Ascending aorta (tissue), 2 donors: ENCODE measurements around the gene SH2D6. TPM values are rescaled to one million over a fixed set of nuclear protein-coding genes. Genes with fewer than 3 reads are reported as not detected.

ENCODE experiments used
- DNase-seq, 2 donors: peaks; one replicate each; pipeline ENCODE4 v3.0.0-alpha.2; 2019; ENCODE audit warnings: low spot score in 2 of 2
- H3K27ac ChIP-seq, 2 donors: fragments of 200-600 bp; sonication (generic); one replicate each; pipeline ENCODE4 v1.5.1; 2016 to 2017; ENCODE audit warnings: mild to moderate bottlenecking in 1 of 2
- H3K27me3 ChIP-seq: fragments of 200-600 bp; sonication (generic); one replicate; pipeline ENCODE4 v1.5.1; 2017
- H3K36me3 ChIP-seq, 2 donors: fragments of 200-600 bp; sonication (generic); one replicate each; pipeline ENCODE4 v1.5.1; 2016
- H3K4me1 ChIP-seq, 2 donors: fragments of 200-600 bp; sonication (generic); one replicate each; pipeline ENCODE4 v1.5.1; 2016 to 2017; ENCODE audit warnings: mild to moderate bottlenecking in 1 of 2
- H3K4me3 ChIP-seq, 2 donors: fragments of 200-600 bp; sonication (generic); one replicate each; pipeline ENCODE4 v1.5.1; 2016 to 2017; ENCODE audit warnings: mild to moderate bottlenecking in 1 of 2
- H3K9me3 ChIP-seq, 2 donors: fragments of 200-600 bp; sonication (generic); one replicate each; pipeline ENCODE4 v1.5.1; 2016
- intact Hi-C: fragments of 100-400 bp; cut with DNase I; formaldehyde crosslinking; loops from one replicate; pipeline ENCODE4 v1.15.1; 2023
- total RNA-seq: library from RNA; depleted of rRNA; stranded (reverse); fragments of >200 nt; gene quantifications from one replicate; pipeline ENCODE4 v1.1.0, GENCODE V29; 2016
- TF ChIP-seq, protein P1 (sequence below), 3 experiments: fragments of 200-600 bp in 2 of 3; fragments of 450-650 bp in 1 of 3; sonication (generic) in 2 of 3; IDR thresholded peaks; one replicate each; pipeline ENCODE4 v1.5.1; 2016 to 2019; ENCODE audit warnings: antibody characterized with exemption in 3 of 3, mild to moderate bottlenecking in 1 of 3, moderate library complexity in 1 of 3

Gene SH2D6
- total RNA-seq, 1 donor from 2014 or later, result not detected

DNA sequence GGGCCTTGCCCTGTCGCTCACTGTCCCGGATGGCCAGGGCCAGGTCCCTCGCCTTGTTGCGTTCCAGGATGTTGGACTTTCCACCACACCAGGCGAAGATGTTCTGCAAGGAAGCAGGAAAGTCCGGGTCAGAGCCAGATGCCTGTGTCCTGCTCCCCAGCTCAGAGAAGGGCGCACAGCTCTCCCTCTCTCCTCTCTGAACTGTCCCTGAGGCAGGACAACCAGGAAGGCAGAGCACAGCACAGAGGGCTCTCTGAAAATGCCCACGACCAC is 19.4 kb upstream of the SH2D6 start:
- H3K27me3 ChIP-seq, result no peaks in the 10 kb centered on the region
- peaks cover 0 to 3% of the 10 kb centered on the region in 2 donors for H3K4me1 ChIP-seq
- H3K36me3 ChIP-seq, result peaks cover 13 to 30% of the 10 kb centered on the region in 2 donors
- TF ChIP-seq, protein P1, sequence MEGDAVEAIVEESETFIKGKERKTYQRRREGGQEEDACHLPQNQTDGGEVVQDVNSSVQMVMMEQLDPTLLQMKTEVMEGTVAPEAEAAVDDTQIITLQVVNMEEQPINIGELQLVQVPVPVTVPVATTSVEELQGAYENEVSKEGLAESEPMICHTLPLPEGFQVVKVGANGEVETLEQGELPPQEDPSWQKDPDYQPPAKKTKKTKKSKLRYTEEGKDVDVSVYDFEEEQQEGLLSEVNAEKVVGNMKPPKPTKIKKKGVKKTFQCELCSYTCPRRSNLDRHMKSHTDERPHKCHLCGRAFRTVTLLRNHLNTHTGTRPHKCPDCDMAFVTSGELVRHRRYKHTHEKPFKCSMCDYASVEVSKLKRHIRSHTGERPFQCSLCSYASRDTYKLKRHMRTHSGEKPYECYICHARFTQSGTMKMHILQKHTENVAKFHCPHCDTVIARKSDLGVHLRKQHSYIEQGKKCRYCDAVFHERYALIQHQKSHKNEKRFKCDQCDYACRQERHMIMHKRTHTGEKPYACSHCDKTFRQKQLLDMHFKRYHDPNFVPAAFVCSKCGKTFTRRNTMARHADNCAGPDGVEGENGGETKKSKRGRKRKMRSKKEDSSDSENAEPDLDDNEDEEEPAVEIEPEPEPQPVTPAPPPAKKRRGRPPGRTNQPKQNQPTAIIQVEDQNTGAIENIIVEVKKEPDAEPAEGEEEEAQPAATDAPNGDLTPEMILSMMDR (IDR thresholded peaks at IDR 0.05), result no peak
- no peak overlapping the region for H3K27ac ChIP-seq
- H3K4me3 ChIP-seq, result no peak overlapping the region
- DNase-seq, result no peak
- peaks cover 0 to 6% of the 10 kb centered on the region in 2 donors for H3K9me3 ChIP-seq
- intact Hi-C loops, result no loop called here

DNA sequence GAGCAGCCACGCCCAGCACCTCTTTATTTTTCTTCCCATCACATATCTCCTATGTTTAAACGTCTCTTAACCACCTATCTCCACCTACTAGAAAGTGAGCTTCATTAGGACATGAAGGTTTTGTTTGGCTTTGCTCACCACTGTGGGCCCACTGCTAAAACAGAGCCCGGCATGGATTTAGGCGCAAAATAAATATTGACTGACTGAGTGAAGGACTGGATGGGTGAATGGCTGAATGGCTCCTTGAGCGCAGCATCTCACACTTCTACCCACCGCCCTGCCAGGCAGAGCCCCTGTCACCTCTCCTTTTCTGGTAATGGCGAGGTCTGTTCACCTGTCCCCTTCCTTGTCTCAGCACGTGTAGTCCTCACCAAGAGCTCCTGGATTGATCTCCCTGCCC is 18.5 kb upstream of the SH2D6 start:
- H3K27ac ChIP-seq, result no peak overlapping the region
- peaks cover 0 to 3% of the 10 kb centered on the region in 2 donors for H3K4me1 ChIP-seq
- intact Hi-C loops, result no loop called here
- no peak for DNase-seq
- no peaks in the 10 kb centered on the region for H3K27me3 ChIP-seq
- peaks cover 13 to 25% of the 10 kb centered on the region in 2 donors for H3K36me3 ChIP-seq
- H3K4me3 ChIP-seq, result no peak overlapping the region
- TF ChIP-seq, protein P1 (IDR thresholded peaks at IDR 0.05), result no peak
- H3K9me3 ChIP-seq, result peaks cover 0 to 6% of the 10 kb centered on the region in 2 donors

DNA sequence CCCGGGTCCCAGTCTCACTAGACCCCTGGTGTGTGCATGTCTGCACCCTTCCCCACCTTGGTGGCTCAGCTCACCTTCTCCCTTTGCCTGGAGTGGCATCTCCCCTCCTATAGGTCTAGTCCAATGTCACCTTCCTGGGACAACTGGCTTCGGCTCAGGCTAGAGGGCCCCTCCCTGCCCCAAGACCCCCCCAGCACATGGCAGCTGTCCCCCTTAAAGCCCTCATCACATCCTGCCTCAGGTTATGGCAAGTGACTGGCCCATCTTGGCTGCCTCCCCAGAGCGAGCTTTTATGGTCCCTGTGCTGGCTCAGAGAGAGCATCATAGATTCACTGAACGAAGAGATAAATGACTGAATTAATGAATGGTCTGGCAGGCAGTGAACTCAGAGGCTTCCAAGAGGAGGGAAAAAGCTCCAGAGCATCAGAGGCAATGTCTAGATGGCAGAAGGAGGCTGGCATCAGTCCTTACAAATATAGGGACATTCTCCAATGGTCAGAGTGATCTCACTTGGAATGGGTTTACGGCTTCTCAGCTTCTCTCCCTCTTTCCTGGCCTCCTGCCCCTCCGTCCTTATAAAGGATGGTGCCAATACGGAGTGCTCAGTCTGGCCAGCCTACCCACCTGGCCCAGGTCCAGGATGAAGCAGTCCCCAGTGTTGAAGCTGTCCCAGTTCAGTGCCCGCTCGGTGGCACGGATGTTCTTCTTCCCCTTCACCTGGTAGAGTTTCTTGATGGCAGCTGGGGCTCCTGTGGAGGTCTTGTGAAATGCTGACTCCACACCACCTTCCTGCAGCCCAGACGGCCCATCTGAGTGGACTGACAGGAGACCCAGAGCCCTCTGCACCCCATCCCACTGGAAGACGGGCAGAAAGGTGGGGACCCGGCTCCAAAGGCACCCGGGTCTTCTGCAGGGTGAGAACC is 17.7 kb upstream of the SH2D6 start:
- peaks cover 0 to 6% of the 10 kb centered on the region in 2 donors for H3K9me3 ChIP-seq
- no peak for DNase-seq
- H3K36me3 ChIP-seq, result peaks cover 10 to 24% of the 10 kb centered on the region in 2 donors
- TF ChIP-seq, protein P1 (IDR thresholded peaks at IDR 0.05), result no peak
- intact Hi-C loops, result no loop called here
- no peak overlapping the region for H3K27ac ChIP-seq
- H3K27me3 ChIP-seq, result no peaks in the 10 kb centered on the region
- no peak overlapping the region for H3K4me3 ChIP-seq
- peaks cover 0 to 3% of the 10 kb centered on the region in 2 donors for H3K4me1 ChIP-seq

DNA sequence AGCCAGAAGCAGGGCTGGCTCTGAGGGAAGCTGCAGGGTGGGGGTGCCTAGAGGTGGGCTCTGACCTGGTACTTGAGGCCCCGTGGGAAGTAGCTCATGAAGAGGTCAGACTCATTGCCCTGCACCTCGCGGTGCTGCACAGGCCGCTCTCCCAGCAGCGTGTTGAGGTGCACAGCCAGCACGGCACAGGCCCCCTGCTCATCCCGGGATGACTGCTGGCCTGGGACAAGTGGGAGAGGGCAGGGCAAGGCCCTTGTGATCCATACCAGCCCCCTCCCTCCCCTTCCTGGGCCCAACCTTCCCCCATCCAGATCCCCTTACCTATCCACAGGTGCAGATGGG is 17.1 kb upstream of the SH2D6 start:
- Histone ChIP-seq H3K36me3 (peaks cover 10 to 24% of the 10 kb centered on the region in 2 donors), H3K9me3 (peaks cover 0 to 6% of the 10 kb centered on the region in 2 donors), H3K4me3 (no peak overlapping the region), H3K27ac (no peak overlapping the region), H3K27me3 (no peaks in the 10 kb centered on the region), H3K4me1 (peaks cover 0 to 2% of the 10 kb centered on the region in 2 donors)
- no peak for DNase-seq
- intact Hi-C loops, result no loop called here
- TF ChIP-seq, protein P1 (IDR thresholded peaks at IDR 0.05), result no peak

DNA sequence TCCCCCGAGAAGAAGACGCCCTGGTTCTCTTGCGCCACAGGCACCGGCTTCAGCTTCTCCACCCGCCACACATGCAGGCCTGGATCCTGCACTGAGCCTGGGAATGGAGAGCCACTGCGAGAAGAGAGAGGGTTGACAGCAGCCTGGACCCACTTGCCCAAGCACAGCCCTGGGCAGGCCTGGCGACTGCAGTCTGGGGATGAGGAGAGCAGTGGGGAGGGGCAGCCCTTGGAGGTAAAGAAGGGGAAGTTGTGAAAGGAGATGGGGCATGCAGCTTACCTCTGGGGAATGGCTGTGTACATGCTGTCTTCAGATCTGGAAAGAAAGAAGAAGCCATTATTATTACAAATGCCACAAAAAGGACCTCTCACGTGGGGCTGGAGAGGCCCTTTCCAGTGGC is 16.7 kb upstream of the SH2D6 start:
- no peak overlapping the region for H3K4me3 ChIP-seq
- peaks cover 0 to 6% of the 10 kb centered on the region in 2 donors for H3K9me3 ChIP-seq
- intact Hi-C loops, result no loop called here
- no peak for DNase-seq
- H3K27me3 ChIP-seq, result no peaks in the 10 kb centered on the region
- TF ChIP-seq, protein P1 (IDR thresholded peaks at IDR 0.05), result no peak
- peaks cover 10 to 24% of the 10 kb centered on the region in 2 donors for H3K36me3 ChIP-seq
- no peak overlapping the region for H3K27ac ChIP-seq
- no peaks in the 10 kb centered on the region for H3K4me1 ChIP-seq
